Stomach (tissue), 9 donors: Measurements from ENCODE around the gene ANGPTL4. TPM values are rescaled to one million over a fixed set of nuclear protein-coding genes. Genes with fewer than 3 reads are reported as not detected.
"Not testable (repeated sequence)": the region's sequence is repeated elsewhere in the genome, so short reads cannot be mapped to it uniquely, and the experiment has no call there.

Experiments used
- DNase-seq, 2 donors: peaks; one replicate each; pipeline versions ENCODE4 v3.0.0 to v3.0.0-alpha.2; 2013 to 2019
- H3K27ac ChIP-seq, 5 donors: fragments of 200-600 bp in 4 of 5; sonication (generic) in 4 of 5; one replicate each; pipeline ENCODE4 v1.5.1; 2013 to 2019; ENCODE audit warnings: mild to moderate bottlenecking in 1 of 5, moderate library complexity in 1 of 5
- H3K27me3 ChIP-seq, 3 donors: fragments of 200-600 bp; sonication (generic); one replicate each; pipeline ENCODE4 v1.5.1; 2017 to 2019; ENCODE audit warnings: mixed run types in 1 of 3
- H3K36me3 ChIP-seq, 4 donors: fragments of 200-600 bp; sonication (generic); 1 replicate in 3 of 4; 2 replicates in 1 of 4; pipeline ENCODE4 v1.5.1; 2016 to 2019
- H3K4me1 ChIP-seq, 4 donors: fragments of 200-600 bp; sonication (generic); one replicate each; pipeline ENCODE4 v1.5.1; 2016 to 2019
- H3K4me3 ChIP-seq, 4 donors: fragments of 200-600 bp; sonication (generic) in 3 of 4; one replicate each; pipeline ENCODE4 v1.5.1; 2016 to 2019; ENCODE audit warnings: mild to moderate bottlenecking in 1 of 4
- H3K9me3 ChIP-seq, 4 donors: fragments of 200-600 bp; sonication (generic); one replicate each; pipeline ENCODE4 v1.5.1; 2016 to 2019
- EP300 ChIP-seq: sonication (generic); formaldehyde crosslinking; IDR thresholded peaks from one replicate; pipeline ENCODE4 v1.6.1; 2017; ENCODE audit warnings: antibody characterized with exemption
- POLR2A ChIP-seq, 4 donors: fragments of 450-650 bp; IDR thresholded peaks; one replicate each; pipeline ENCODE4 v1.6.1; 2016; ENCODE audit warnings: antibody characterized with exemption in 4 of 4, control low read depth in 2 of 4, mild to moderate bottlenecking in 1 of 4, moderate library complexity in 1 of 4
- POLR2AphosphoS5 ChIP-seq, 3 donors: sonication (generic); formaldehyde crosslinking; IDR thresholded peaks; one replicate each; pipeline ENCODE4 v1.6.1; 2016; ENCODE audit warnings: antibody characterized with exemption in 3 of 3
- WGBS, 5 donors: extraction: QIAGEN DNeasy Blood & Tissue Kit in 3 of 5; methylation state at CpG; one replicate each; pipeline versions ENCODE4 v1.1.5 to v1.1.7; 2013 to 2018; 5-methylcytosine and 5-hydroxymethylcytosine counted together
- intact Hi-C: fragments of 100-400 bp; cut with DNase I; formaldehyde crosslinking; loops from one replicate; pipeline ENCODE4 v1.15.1; 2023; ENCODE audit warnings: low total_unique reads
- polyA plus RNA-seq, 3 donors: library from polyadenylated mRNA; stranded (reverse); fragments of 200-250 nt; gene quantifications; one replicate each; pipeline ENCODE4 v1.2.3, GENCODE V29; 2013
- total RNA-seq, 5 donors: library from RNA; depleted of rRNA; stranded (reverse); fragments of >200 nt; gene quantifications; one replicate each; pipeline versions ENCODE4 v1.1.0 to v1.2.3, GENCODE V29; 2014 to 2016
- TF ChIP-seq, protein P1 (sequence below), 7 experiments: fragments of 450-650 bp in 4 of 7; fragments of 200-600 bp in 3 of 7; sonication (generic) in 3 of 7; IDR thresholded peaks; one replicate each; pipeline ENCODE4 v1.5.1; 2016 to 2019; ENCODE audit warnings: antibody characterized with exemption in 7 of 7, control low read depth in 2 of 7, mild to moderate bottlenecking in 1 of 7
- donor health status: healthy with polysubstance abuse.
- donor health status: Bipolar disorder and iron deficiency.
- donor health status: healthy.

Gene ANGPTL4
- total and polyA plus RNA-seq, 8 donors, result 4.1 to 276 (median 21.4) TPM

- no peak for DNase-seq
- WGBS, 5 donors, result 76 to 90% (median 89%) methylated on average over 18 of the region's 18 CpGs
Observed at GRCh38 chr19:8404391-8405151, 40.6 kb downstream of the ANGPTL4 start.

DNA sequence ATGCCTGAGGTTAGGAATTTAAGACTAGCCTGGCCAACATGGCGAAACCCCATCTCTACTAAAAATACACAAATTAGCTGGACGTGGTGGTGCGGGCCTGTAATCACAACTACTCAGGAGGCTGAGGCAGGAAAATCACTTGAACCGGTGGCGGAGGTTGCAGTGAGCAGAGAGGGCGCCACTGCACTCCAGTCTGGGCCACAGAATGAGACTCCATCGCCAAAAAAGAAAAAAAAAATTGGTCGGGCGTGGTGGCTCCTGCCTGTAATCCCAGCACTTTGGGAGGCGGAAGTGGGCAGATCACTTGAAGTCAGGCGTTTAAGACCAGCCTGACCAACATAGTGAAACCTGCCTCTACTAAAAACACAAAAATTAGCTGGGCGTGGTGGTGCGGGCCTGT is 46.8 kb downstream of the ANGPTL4 start:
- intact Hi-C loops, H3K9me3 ChIP-seq, H3K4me3 ChIP-seq, DNase-seq, H3K36me3 ChIP-seq, H3K27me3 ChIP-seq, H3K27ac ChIP-seq: not testable (repeated sequence)
- peaks cover 13 to 29% (median 19%) of the 10 kb centered on the region in 4 donors for H3K4me1 ChIP-seq
- 81 to 87% (median 83%) methylated on average over 13 of the region's 13 CpGs for WGBS, 5 donors

More at GRCh38 chr19:8404391-8405151, 40.6 kb downstream of the ANGPTL4 start:
- Histone ChIP-seq H3K27me3 (no peaks in the 10 kb centered on the region), H3K9me3 (no peaks in the 10 kb centered on the region), H3K4me1 (no peaks in the 10 kb centered on the region), H3K27ac (no peak overlapping the region), H3K36me3 (peaks cover 53 to 67% (median 64%) of the 10 kb centered on the region in 4 donors), H3K4me3 (no peak overlapping the region)
- intact Hi-C loops, result loop anchor here (10.0 kb wide), 1 partner anchor 100 kb away; the partner anchor contains the start of gene PRAM1
- TF ChIP-seq EP300 (no peak), POLR2A (IDR thresholded peaks at IDR 0.05) (no peak), POLR2AphosphoS5 (IDR thresholded peaks at IDR 0.05) (no peak)
- TF ChIP-seq, protein P1, sequence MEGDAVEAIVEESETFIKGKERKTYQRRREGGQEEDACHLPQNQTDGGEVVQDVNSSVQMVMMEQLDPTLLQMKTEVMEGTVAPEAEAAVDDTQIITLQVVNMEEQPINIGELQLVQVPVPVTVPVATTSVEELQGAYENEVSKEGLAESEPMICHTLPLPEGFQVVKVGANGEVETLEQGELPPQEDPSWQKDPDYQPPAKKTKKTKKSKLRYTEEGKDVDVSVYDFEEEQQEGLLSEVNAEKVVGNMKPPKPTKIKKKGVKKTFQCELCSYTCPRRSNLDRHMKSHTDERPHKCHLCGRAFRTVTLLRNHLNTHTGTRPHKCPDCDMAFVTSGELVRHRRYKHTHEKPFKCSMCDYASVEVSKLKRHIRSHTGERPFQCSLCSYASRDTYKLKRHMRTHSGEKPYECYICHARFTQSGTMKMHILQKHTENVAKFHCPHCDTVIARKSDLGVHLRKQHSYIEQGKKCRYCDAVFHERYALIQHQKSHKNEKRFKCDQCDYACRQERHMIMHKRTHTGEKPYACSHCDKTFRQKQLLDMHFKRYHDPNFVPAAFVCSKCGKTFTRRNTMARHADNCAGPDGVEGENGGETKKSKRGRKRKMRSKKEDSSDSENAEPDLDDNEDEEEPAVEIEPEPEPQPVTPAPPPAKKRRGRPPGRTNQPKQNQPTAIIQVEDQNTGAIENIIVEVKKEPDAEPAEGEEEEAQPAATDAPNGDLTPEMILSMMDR (IDR thresholded peaks at IDR 0.05), result no peak

GRCh38 chr19:8412783-8413628 is 49.1 kb downstream of the ANGPTL4 start, which contains the start of gene MARCHF2:
MARCHF2 (plus strand) TSS chr19:8413305; CDS start chr19:8421841, 8,536 bp downstream.
- H3K27ac ChIP-seq, result peak within 1 kb of the TSS; percentile 48 to 89 (median 80)
- 3 to 10% (median 6%) methylated on average over 38 to 88 of the region's 89 CpGs for WGBS, 5 donors
- H3K27me3 ChIP-seq, result no peaks in the 10 kb centered on the region
- no peaks in the 10 kb centered on the region for H3K9me3 ChIP-seq
- peak within 1 kb of the TSS; percentile 80 to 94 (median 86) for H3K4me3 ChIP-seq
- H3K36me3 ChIP-seq, result no peaks in the 10 kb centered on the region
- H3K4me1 ChIP-seq, result peaks cover 13 to 50% (median 27%) of the 10 kb centered on the region in 4 donors
- DNase-seq, result peak; percentile 98 to 99
- intact Hi-C loops, result no loop called here
- TF ChIP-seq EP300 (no peak), POLR2AphosphoS5 (IDR thresholded peaks at IDR 0.05) (peak; percentile 24 to 88 (median 58))
- TF ChIP-seq, protein P1 (IDR thresholded peaks at IDR 0.05), result peak in 5 of 7 experiments; percentile 32 to 79 (median 55)

DNA sequence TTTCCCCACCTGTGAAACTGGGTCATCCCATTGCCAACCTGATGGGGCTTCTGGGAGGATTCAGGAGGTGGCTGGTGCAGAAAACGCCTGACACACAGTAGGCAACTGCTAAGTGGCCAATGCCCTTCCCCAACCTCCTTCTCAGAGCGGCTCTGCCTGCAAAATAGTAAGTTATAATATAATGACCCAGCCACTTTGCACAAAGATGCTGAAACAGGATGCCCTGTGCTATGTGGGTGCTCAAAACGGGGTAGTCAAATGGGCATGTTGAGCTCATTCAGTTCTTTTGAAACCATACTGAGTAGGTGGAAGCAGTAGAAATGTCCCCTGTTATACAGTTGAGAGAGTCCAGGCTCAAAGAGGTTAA is 49.7 kb downstream of the ANGPTL4 start:
- intact Hi-C loops, result no loop called here
- peaks cover 0 to 2% (median 0%) of the 10 kb centered on the region in 4 donors for H3K36me3 ChIP-seq
- WGBS, 5 donors, result 12 to 25% (median 18%) methylated on average over 3 of the region's 3 CpGs

More for the DNA sequence above, 49.7 kb downstream of the ANGPTL4 start:
- Histone ChIP-seq H3K27me3 (no peaks in the 10 kb centered on the region), H3K4me3 (peak overlapping the region; percentile 80 to 94 (median 86)), H3K9me3 (no peaks in the 10 kb centered on the region), H3K4me1 (peaks cover 13 to 56% (median 27%) of the 10 kb centered on the region in 4 donors), H3K27ac (peak overlapping the region; percentile 48 to 89 (median 80))
- TF ChIP-seq, protein P1 (IDR thresholded peaks at IDR 0.05), result no peak
- TF ChIP-seq POLR2AphosphoS5 (IDR thresholded peaks at IDR 0.05) (no peak), EP300 (no peak), POLR2A (IDR thresholded peaks at IDR 0.05) (no peak)
- no peak for DNase-seq
